HepG2 (cell line): ENCODE measurements around the gene THADA. TPM values are rescaled to one million over a fixed set of nuclear protein-coding genes. Genes with fewer than 3 reads are reported as not detected.

Experiments used
- ATRX ChIP-seq: sonication (generic); formaldehyde crosslinking; IDR thresholded peaks from 2 replicates; pipeline ENCODE4 v1.4.0; 2020; ENCODE audit warnings: missing genetic modification reagents, borderline replicate concordance
- BRD4 ChIP-seq: sonication (generic); formaldehyde crosslinking; IDR thresholded peaks from 2 replicates; pipeline ENCODE4 v1.4.0; 2020; ENCODE audit warnings: missing genetic modification reagents
- FLYWCH1 ChIP-seq: sonication (generic); formaldehyde crosslinking; IDR thresholded peaks from 2 replicates; pipeline ENCODE4 v1.8.1; 2023; ENCODE audit warnings: mild to moderate bottlenecking, missing genetic modification reagents
- KDM3A ChIP-seq: IDR thresholded peaks from 2 replicates; pipeline ENCODE4 v1.6.1; 2018; ENCODE audit warnings: low read depth, missing compliant biosample characterization
- PAF1 ChIP-seq: IDR thresholded peaks from 2 replicates; pipeline ENCODE4 v1.6.1; 2016; ENCODE audit warnings: missing genetic modification reagents, missing compliant biosample characterization
- REPIN1 ChIP-seq: sonication (generic); formaldehyde crosslinking; IDR thresholded peaks from 2 replicates; pipeline ENCODE4 v1.8.0; 2022; ENCODE audit warnings: missing genetic modification reagents, low read depth, mild to moderate bottlenecking, borderline replicate concordance
- RFXAP ChIP-seq: sonication (generic); formaldehyde crosslinking; IDR thresholded peaks from 2 replicates; pipeline ENCODE4 v1.4.0; 2020; ENCODE audit warnings: missing genetic modification reagents, borderline replicate concordance
- SCMH1 ChIP-seq: sonication (generic); formaldehyde crosslinking; IDR thresholded peaks from 2 replicates; pipeline ENCODE4 v1.9.0; 2021; ENCODE audit warnings: missing genetic modification reagents, mild to moderate bottlenecking, borderline replicate concordance
- ZBTB21 ChIP-seq: sonication (generic); formaldehyde crosslinking; IDR thresholded peaks from 2 replicates; pipeline ENCODE4 v1.4.0; 2020; ENCODE audit warnings: missing genetic modification reagents
- ZNF138 ChIP-seq: sonication (generic); formaldehyde crosslinking; IDR thresholded peaks from 2 replicates; pipeline ENCODE4 v1.5.0; 2020; ENCODE audit warnings: mild to moderate bottlenecking, low read depth, missing genetic modification reagents
- ZNF543 ChIP-seq: sonication (generic); formaldehyde crosslinking; IDR thresholded peaks from 2 replicates; pipeline ENCODE4 v1.4.0; 2020; ENCODE audit warnings: mild to moderate bottlenecking, missing genetic modification reagents
- ZNF746 ChIP-seq: sonication (generic); formaldehyde crosslinking; IDR thresholded peaks from 2 replicates; pipeline ENCODE4 v1.8.0; 2022; ENCODE audit warnings: mild to moderate bottlenecking, missing genetic modification reagents
- ZNF749 ChIP-seq: sonication (generic); formaldehyde crosslinking; IDR thresholded peaks from 2 replicates; pipeline ENCODE4 v1.8.0; 2022; ENCODE audit warnings: mild to moderate bottlenecking, missing genetic modification reagents, moderate library complexity, borderline replicate concordance
- ZNF83 ChIP-seq: sonication (generic); formaldehyde crosslinking; IDR thresholded peaks from 2 replicates; pipeline ENCODE4 v1.4.0; 2020; ENCODE audit warnings: missing genetic modification reagents, mild to moderate bottlenecking, borderline replicate concordance
- ZSCAN30 ChIP-seq: sonication (generic); formaldehyde crosslinking; IDR thresholded peaks from 2 replicates; pipeline ENCODE4 v1.5.0; 2020; ENCODE audit warnings: mild to moderate bottlenecking, missing genetic modification reagents
- polyA plus RNA-seq, 8 experiments: library from polyadenylated mRNA; depleted of rRNA in 3 of 8; stranded (reverse) in 7 of 8; unstranded in 1 of 8; fragments of >200 nt; fragmentation: Illumina TruSeq in 4 of 8; extraction: Trizol in 4 of 8; gene quantifications; 2 replicates each; pipeline versions ENCODE4 v1.2.1 to v1.2.3, GENCODE V29; 2011 to 2016; ENCODE audit warnings: low read depth in 4 of 8, missing spikeins in 1 of 8, mixed read lengths in 1 of 8; ENCODE audit not compliant: insufficient read depth in 1 of 8
- total RNA-seq, 5 experiments: library from RNA; depleted of rRNA; stranded (reverse); fragments of >200 nt; fragmentation: Illumina TruSeq; extraction: Trizol; gene quantifications; 2 replicates each; pipeline ENCODE4 v1.2.3, GENCODE V29; 2016; ENCODE audit warnings: low read depth in 1 of 5
- TF ChIP-seq, protein P1 (sequence below): sonication (generic); formaldehyde crosslinking; IDR thresholded peaks from 2 replicates; pipeline ENCODE4 v1.8.1; 2023; ENCODE audit warnings: mild to moderate bottlenecking, moderate library complexity, missing genetic modification reagents
- TF ChIP-seq, protein P2 (sequence below): sonication (generic); formaldehyde crosslinking; IDR thresholded peaks from 2 replicates; pipeline ENCODE4 v1.5.1; 2020; ENCODE audit warnings: mild to moderate bottlenecking, missing genetic modification reagents
- TF ChIP-seq, protein P3 (sequence below): sonication (generic); formaldehyde crosslinking; IDR thresholded peaks from 2 replicates; pipeline ENCODE4 v1.4.0; 2020; ENCODE audit warnings: mild to moderate bottlenecking, missing genetic modification reagents

Gene THADA
- total and polyA plus RNA-seq, 2 of the 13 experiments (the other 11 are each of a cell fraction or from before 2014, with no cell fraction given): 12.7 to 21.7 TPM

- TF ChIP-seq, protein P1, sequence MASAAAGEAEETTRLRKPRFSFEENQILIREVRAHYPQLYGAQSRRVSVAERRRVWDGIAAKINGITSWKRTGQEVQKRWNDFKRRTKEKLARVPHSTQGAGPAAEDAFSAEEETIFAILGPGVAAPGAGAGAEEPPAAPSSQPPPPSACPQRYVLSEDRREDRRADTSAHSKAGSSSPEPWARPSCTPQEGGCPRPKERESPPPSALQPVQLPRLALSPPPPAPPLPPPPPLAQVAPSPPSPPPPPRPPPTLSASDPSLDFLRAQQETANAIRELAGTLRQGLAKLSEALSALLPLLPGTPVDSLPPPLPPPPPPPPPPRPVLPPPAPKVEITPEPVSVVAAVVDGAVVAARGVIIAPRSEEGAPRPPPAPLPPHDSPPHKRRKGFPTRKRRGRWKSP (CRISPR knock-in tag): peak; percentile 76; the same call in 1 of the 2 replicates
- TF ChIP-seq KDM3A (CRISPR knock-in tag): peak; percentile 88; the same call in 1 of the 2 replicates
- peak; percentile 95 for TF ChIP-seq REPIN1 (CRISPR knock-in tag)
- TF ChIP-seq ZSCAN30 (CRISPR knock-in tag): no peak
- TF ChIP-seq SCMH1 (CRISPR knock-in tag): no peak
- no peak for TF ChIP-seq ATRX (CRISPR knock-in tag)
- no peak for TF ChIP-seq PAF1 (CRISPR knock-in tag)
- TF ChIP-seq, protein P2, sequence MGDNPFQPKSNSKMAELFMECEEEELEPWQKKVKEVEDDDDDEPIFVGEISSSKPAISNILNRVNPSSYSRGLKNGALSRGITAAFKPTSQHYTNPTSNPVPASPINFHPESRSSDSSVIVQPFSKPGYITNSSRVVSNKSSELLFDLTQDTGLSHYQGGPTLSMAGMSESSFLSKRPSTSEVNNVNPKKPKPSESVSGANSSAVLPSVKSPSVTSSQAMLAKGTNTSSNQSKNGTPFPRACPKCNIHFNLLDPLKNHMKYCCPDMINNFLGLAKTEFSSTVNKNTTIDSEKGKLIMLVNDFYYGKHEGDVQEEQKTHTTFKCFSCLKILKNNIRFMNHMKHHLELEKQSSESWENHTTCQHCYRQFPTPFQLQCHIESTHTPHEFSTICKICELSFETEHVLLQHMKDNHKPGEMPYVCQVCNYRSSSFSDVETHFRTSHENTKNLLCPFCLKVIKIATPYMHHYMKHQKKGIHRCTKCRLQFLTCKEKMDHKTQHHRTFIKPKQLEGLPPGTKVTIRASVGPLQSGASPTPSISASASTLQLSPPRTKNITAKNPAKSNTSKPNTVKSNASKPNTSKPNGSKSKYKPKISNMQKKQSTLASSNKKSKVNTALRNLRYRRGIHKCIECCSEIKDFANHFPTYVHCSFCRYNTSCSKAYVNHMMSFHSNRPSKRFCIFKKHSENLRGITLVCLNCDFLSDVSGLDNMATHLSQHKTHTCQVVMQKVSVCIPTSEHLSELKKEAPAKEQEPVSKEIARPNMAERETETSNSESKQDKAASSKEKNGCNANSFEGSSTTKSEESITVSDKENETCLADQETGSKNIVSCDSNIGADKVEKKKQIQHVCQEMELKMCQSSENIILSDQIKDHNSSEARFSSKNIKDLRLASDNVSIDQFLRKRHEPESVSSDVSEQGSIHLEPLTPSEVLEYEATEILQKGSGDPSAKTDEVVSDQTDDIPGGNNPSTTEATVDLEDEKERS (CRISPR knock-in tag): peak; percentile 87
- peak; percentile 87 for TF ChIP-seq RFXAP
- TF ChIP-seq, protein P3, sequence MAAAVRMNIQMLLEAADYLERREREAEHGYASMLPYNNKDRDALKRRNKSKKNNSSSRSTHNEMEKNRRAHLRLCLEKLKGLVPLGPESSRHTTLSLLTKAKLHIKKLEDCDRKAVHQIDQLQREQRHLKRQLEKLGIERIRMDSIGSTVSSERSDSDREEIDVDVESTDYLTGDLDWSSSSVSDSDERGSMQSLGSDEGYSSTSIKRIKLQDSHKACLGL (CRISPR knock-in tag): no peak
- TF ChIP-seq ZNF749: peak; percentile 88; the same call in 1 of the 2 replicates
- peak; percentile 78; the same call in 1 of the 2 replicates for TF ChIP-seq ZNF746 (CRISPR knock-in tag)
- TF ChIP-seq FLYWCH1 (CRISPR knock-in tag): no peak
- 0 out of 2 replicates have a peak, but pooled peaks have one; percentile 65 for TF ChIP-seq ZNF543 (CRISPR knock-in tag)
- TF ChIP-seq BRD4 (CRISPR knock-in tag): peak; percentile 89
- no peak for TF ChIP-seq ZNF83 (CRISPR knock-in tag)
- TF ChIP-seq ZBTB21 (CRISPR knock-in tag): no peak
- no peak for TF ChIP-seq ZNF138
Measured at GRCh38 chr2:43375746-43376522, 219.9 kb downstream of the THADA start (continued).
